Ascending aorta (tissue), 2 donors: Measurements from ENCODE around the gene CRTC2. TPM values are rescaled to one million over a fixed set of nuclear protein-coding genes. Genes with fewer than 3 reads are reported as not detected.

Experiments used
- DNase-seq, 2 donors: peaks; one replicate each; pipeline ENCODE4 v3.0.0-alpha.2; 2019; ENCODE audit warnings: low spot score in 2 of 2
- H3K27ac ChIP-seq, 2 donors: fragments of 200-600 bp; sonication (generic); one replicate each; pipeline ENCODE4 v1.5.1; 2016 to 2017; ENCODE audit warnings: mild to moderate bottlenecking in 1 of 2
- H3K27me3 ChIP-seq: fragments of 200-600 bp; sonication (generic); one replicate; pipeline ENCODE4 v1.5.1; 2017
- H3K36me3 ChIP-seq, 2 donors: fragments of 200-600 bp; sonication (generic); one replicate each; pipeline ENCODE4 v1.5.1; 2016
- H3K4me1 ChIP-seq, 2 donors: fragments of 200-600 bp; sonication (generic); one replicate each; pipeline ENCODE4 v1.5.1; 2016 to 2017; ENCODE audit warnings: mild to moderate bottlenecking in 1 of 2
- H3K4me3 ChIP-seq, 2 donors: fragments of 200-600 bp; sonication (generic); one replicate each; pipeline ENCODE4 v1.5.1; 2016 to 2017; ENCODE audit warnings: mild to moderate bottlenecking in 1 of 2
- H3K9me3 ChIP-seq, 2 donors: fragments of 200-600 bp; sonication (generic); one replicate each; pipeline ENCODE4 v1.5.1; 2016
- CTCF ChIP-seq, 3 experiments: fragments of 200-600 bp in 2 of 3; fragments of 450-650 bp in 1 of 3; sonication (generic) in 2 of 3; IDR thresholded peaks; one replicate each; pipeline ENCODE4 v1.5.1; 2016 to 2019; ENCODE audit warnings: antibody characterized with exemption in 3 of 3, mild to moderate bottlenecking in 1 of 3, moderate library complexity in 1 of 3
- intact Hi-C: fragments of 100-400 bp; cut with DNase I; formaldehyde crosslinking; loops from one replicate; pipeline ENCODE4 v1.15.1; 2023
- total RNA-seq: library from RNA; depleted of rRNA; stranded (reverse); fragments of >200 nt; gene quantifications from one replicate; pipeline ENCODE4 v1.1.0, GENCODE V29; 2016

The CRTC2 gene
- total RNA-seq, 1 donor from 2014 or later = 10.1 TPM

- intact Hi-C loops = no loop called here
- H3K36me3 ChIP-seq = peaks cover 76 to 79% of the 10 kb centered on the region in 2 donors
- DNase-seq = no peak
- no peaks in the 10 kb centered on the region for H3K9me3 ChIP-seq
- no peaks in the 10 kb centered on the region for H3K27me3 ChIP-seq
- no peak for TF ChIP-seq CTCF (IDR thresholded peaks at IDR 0.05)
- no peak overlapping the region for H3K27ac ChIP-seq
- H3K4me3 ChIP-seq = no peak overlapping the region
- no peaks in the 10 kb centered on the region for H3K4me1 ChIP-seq
Measured at GRCh38 chr1:153938996-153939395, 19.4 kb downstream of the CRTC2 start.

GRCh38 chr1:153937331-153937730 lies 21.1 kb downstream of the CRTC2 start:
- H3K36me3 ChIP-seq = peaks cover 80 to 88% of the 10 kb centered on the region in 2 donors
- no peak for DNase-seq
- intact Hi-C loops = no loop called here
- no peak overlapping the region for H3K27ac ChIP-seq
- no peaks in the 10 kb centered on the region for H3K27me3 ChIP-seq
- no peak overlapping the region for H3K4me3 ChIP-seq
- no peaks in the 10 kb centered on the region for H3K9me3 ChIP-seq
- H3K4me1 ChIP-seq = no peaks in the 10 kb centered on the region
- no peak for TF ChIP-seq CTCF (IDR thresholded peaks at IDR 0.05)

- intact Hi-C loops = no loop called here
- no peak overlapping the region for H3K27ac ChIP-seq
- H3K4me1 ChIP-seq = no peaks in the 10 kb centered on the region
- peaks cover 77 to 89% of the 10 kb centered on the region in 2 donors for H3K36me3 ChIP-seq
- H3K27me3 ChIP-seq = no peaks in the 10 kb centered on the region
- no peak overlapping the region for H3K4me3 ChIP-seq
- no peaks in the 10 kb centered on the region for H3K9me3 ChIP-seq
- TF ChIP-seq CTCF (IDR thresholded peaks at IDR 0.05) = no peak
- DNase-seq = no peak
Measured at GRCh38 chr1:153936011-153936802, 22.2 kb downstream of the CRTC2 start.

GRCh38 chr1:153934746-153935145 lies 23.7 kb downstream of the CRTC2 start:
- peaks cover 76 to 89% of the 10 kb centered on the region in 2 donors for H3K36me3 ChIP-seq
- H3K27ac ChIP-seq = no peak overlapping the region
- no peak for DNase-seq
- H3K27me3 ChIP-seq = no peaks in the 10 kb centered on the region
- intact Hi-C loops = no loop called here
- TF ChIP-seq CTCF (IDR thresholded peaks at IDR 0.05) = no peak
- no peak overlapping the region for H3K4me3 ChIP-seq
- H3K4me1 ChIP-seq = no peaks in the 10 kb centered on the region
- H3K9me3 ChIP-seq = no peaks in the 10 kb centered on the region

GRCh38 chr1:153933955-153934354 lies 24.5 kb downstream of the CRTC2 start:
- TF ChIP-seq CTCF (IDR thresholded peaks at IDR 0.05) = no peak

More at GRCh38 chr1:153933955-153934354, 24.5 kb downstream of the CRTC2 start:
- DNase-seq = no peak
- peaks cover 70 to 82% of the 10 kb centered on the region in 2 donors for H3K36me3 ChIP-seq
- H3K9me3 ChIP-seq = no peaks in the 10 kb centered on the region
- no peak overlapping the region for H3K4me3 ChIP-seq
- no peaks in the 10 kb centered on the region for H3K27me3 ChIP-seq
- H3K27ac ChIP-seq = no peak overlapping the region
- H3K4me1 ChIP-seq = no peaks in the 10 kb centered on the region
- intact Hi-C loops = no loop called here
